Liver (tissue), 9 donors: ENCODE results near the gene DISC1. TPM values are rescaled to one million over a fixed set of nuclear protein-coding genes. Genes with fewer than 3 reads are reported as not detected.

Experiments used
- DNase-seq: peaks from one replicate; pipeline ENCODE4 v3.0.0-alpha.2; 2017; ENCODE audit warnings: low spot score
- H3K27ac ChIP-seq, 2 donors: one replicate each; pipeline ENCODE4 v1.7.0; 2013; ENCODE audit warnings: inconsistent platforms in 2 of 2, low read length in 2 of 2, control low read depth in 1 of 2, low read depth in 1 of 2, mild to moderate bottlenecking in 1 of 2
- H3K27me3 ChIP-seq, 4 donors: one replicate each; pipeline versions ENCODE4 v1.6.1 to v1.7.0; 2013; ENCODE audit warnings: low read length in 3 of 4, inconsistent platforms in 1 of 4, mild to moderate bottlenecking in 1 of 4, moderate library complexity in 1 of 4; ENCODE audit not compliant: control insufficient read depth in 4 of 4, insufficient read depth in 4 of 4
- H3K36me3 ChIP-seq, 4 donors: one replicate each; pipeline versions ENCODE4 v1.6.1 to v1.7.0; 2013; ENCODE audit warnings: low read length in 3 of 4, mild to moderate bottlenecking in 3 of 4, low read depth in 1 of 4, moderate library complexity in 1 of 4; ENCODE audit not compliant: control insufficient read depth in 4 of 4, insufficient read depth in 3 of 4
- H3K4me1 ChIP-seq, 4 donors: one replicate each; pipeline versions ENCODE4 v1.6.1 to v1.7.0; 2013; ENCODE audit warnings: low read length in 3 of 4, mild to moderate bottlenecking in 3 of 4, moderate library complexity in 1 of 4; ENCODE audit not compliant: control insufficient read depth in 4 of 4, insufficient read depth in 4 of 4
- H3K4me3 ChIP-seq, 3 donors: one replicate each; pipeline versions ENCODE4 v1.6.1 to v1.7.0; 2013; ENCODE audit warnings: low read length in 3 of 3, control low read depth in 1 of 3, low read depth in 1 of 3, mild to moderate bottlenecking in 1 of 3
- H3K9ac ChIP-seq, 2 donors: one replicate each; pipeline ENCODE4 v1.7.0; 2013; ENCODE audit warnings: low read length in 2 of 2, mild to moderate bottlenecking in 2 of 2, moderate library complexity in 2 of 2, control low read depth in 1 of 2, low read depth in 1 of 2
- H3K9me3 ChIP-seq, 4 donors: one replicate each; pipeline versions ENCODE4 v1.6.1 to v1.7.0; 2013; ENCODE audit warnings: low read length in 3 of 4; ENCODE audit not compliant: control insufficient read depth in 4 of 4
- ATF3 ChIP-seq: IDR thresholded peaks from 2 replicates; pipeline ENCODE4 v1.6.1; 2016; ENCODE audit warnings: antibody characterized with exemption
- CTCF ChIP-seq: fragments of 150-350 bp; IDR thresholded peaks from 2 replicates; pipeline ENCODE4 v1.5.1; 2017; ENCODE audit warnings: improper control_type of control experiment, low read depth, low read length; ENCODE audit not compliant: missing input control
- EGR1 ChIP-seq, 2 donors: IDR thresholded peaks; 2 replicates each; pipeline ENCODE4 v1.6.1; 2016 to 2018; ENCODE audit warnings: antibody characterized with exemption in 2 of 2, low read depth in 2 of 2
- FOXA2 ChIP-seq: IDR thresholded peaks from 2 replicates; pipeline ENCODE4 v1.6.1; 2016; ENCODE audit warnings: antibody characterized with exemption
- GABPA ChIP-seq, 2 donors: IDR thresholded peaks in 1 of 2; conservative IDR thresholded peaks in 1 of 2; 2 replicates each; pipeline ENCODE4 v1.6.1; 2016; ENCODE audit warnings: antibody characterized with exemption in 2 of 2, mild to moderate bottlenecking in 1 of 2, moderate library complexity in 1 of 2
- HNF4A ChIP-seq, 2 donors: conservative IDR thresholded peaks; 2 replicates each; pipeline ENCODE4 v1.6.1; 2016; ENCODE audit warnings: antibody characterized with exemption in 2 of 2, mild to moderate bottlenecking in 2 of 2
- JUND ChIP-seq, 2 donors: IDR thresholded peaks; 2 replicates each; pipeline ENCODE4 v1.6.1; 2016; ENCODE audit warnings: antibody characterized with exemption in 2 of 2
- MAX ChIP-seq: IDR thresholded peaks from 2 replicates; pipeline ENCODE4 v1.6.1; 2016; ENCODE audit warnings: antibody characterized with exemption
- NR2F2 ChIP-seq: IDR thresholded peaks from 2 replicates; pipeline ENCODE4 v1.6.1; 2016; ENCODE audit warnings: antibody characterized with exemption
- RAD21 ChIP-seq, 2 donors: IDR thresholded peaks; 2 replicates each; pipeline ENCODE4 v1.6.1; 2016; ENCODE audit warnings: antibody characterized with exemption in 2 of 2, mild to moderate bottlenecking in 2 of 2
- REST ChIP-seq: IDR thresholded peaks from 2 replicates; pipeline ENCODE4 v1.6.1; 2016; ENCODE audit warnings: antibody characterized with exemption, mild to moderate bottlenecking
- RXRA ChIP-seq, 2 donors: IDR thresholded peaks; 2 replicates each; pipeline ENCODE4 v1.6.1; 2017 to 2018; ENCODE audit warnings: antibody characterized with exemption in 2 of 2, mild to moderate bottlenecking in 1 of 2
- SP1 ChIP-seq: IDR thresholded peaks from 2 replicates; pipeline ENCODE4 v1.6.1; 2018; ENCODE audit warnings: antibody characterized with exemption, mild to moderate bottlenecking
- YY1 ChIP-seq: IDR thresholded peaks from 2 replicates; pipeline ENCODE4 v1.6.1; 2016; ENCODE audit warnings: antibody characterized with exemption, mild to moderate bottlenecking
- ZBTB33 ChIP-seq: IDR thresholded peaks from 2 replicates; pipeline ENCODE4 v1.6.1; 2016; ENCODE audit warnings: antibody characterized with exemption
- WGBS: extraction: QIAGEN DNeasy Blood & Tissue Kit; methylation state at CpG from one replicate; pipeline ENCODE4 v1.1.7; 2013; 5-methylcytosine and 5-hydroxymethylcytosine counted together
- polyA plus RNA-seq, 2 donors: library from polyadenylated mRNA; stranded (reverse) in 1 of 2; unstranded in 1 of 2; fragments of 200-250 nt in 1 of 2; fragments of >200 nt in 1 of 2; fragmentation: Nextera tagmentation in 1 of 2; extraction: Ambion mirVana in 1 of 2; gene quantifications; one replicate each; pipeline versions ENCODE4 v1.2.1 to v1.2.3, GENCODE V29; 2013 to 2015
- total RNA-seq, 2 donors: library from RNA; depleted of rRNA; stranded (reverse); fragments of >200 nt; gene quantifications; one replicate each; pipeline ENCODE4 v1.2.3, GENCODE V29; 2014
- donor health status: healthy.
- donor health status: healthy.
- donor health status: healthy.
- donor health status: healthy.
- donor health status: healthy.

The DISC1 gene
- total and polyA plus RNA-seq, 4 donors: 0.45 to 6.3 (median 2.3) TPM

GRCh38 chr1:231856426-231856825 lies 229.8 kb downstream of the DISC1 start (continued):
- no peak for TF ChIP-seq RXRA (IDR thresholded peaks at IDR 0.05)
- TF ChIP-seq RAD21 (IDR thresholded peaks at IDR 0.05): no peak

- Histone ChIP-seq H3K4me3 (no peak overlapping the region), H3K27ac (no peak overlapping the region), H3K4me1 (no peaks in the 10 kb centered on the region), H3K9ac (no peak overlapping the region), H3K9me3 (no peaks in the 10 kb centered on the region), H3K27me3 (no peaks in the 10 kb centered on the region), H3K36me3 (no peaks in the 10 kb centered on the region)
- no peak for DNase-seq
- TF ChIP-seq RXRA (IDR thresholded peaks at IDR 0.05) (no peak), ATF3 (no peak), REST (no peak), EGR1 (IDR thresholded peaks at IDR 0.05; ENCODE audit: low read depth in 2 of 2) (no peak), SP1 (no peak), GABPA (IDR thresholded peaks at IDR 0.05 in 1 of 2, conservative IDR thresholded peaks at IDR 0.05 in 1 of 2) (no peak), RAD21 (IDR thresholded peaks at IDR 0.05) (no peak), NR2F2 (no peak), ZBTB33 (no peak), JUND (IDR thresholded peaks at IDR 0.05) (no peak), MAX (no peak), HNF4A (conservative IDR thresholded peaks at IDR 0.05) (no peak), YY1 (no peak), CTCF (no peak), FOXA2 (no peak)
- WGBS: 96% methylated on average over 4 of the region's 4 CpGs
These were observed 230.3 kb downstream of the DISC1 start for GRCh38 chr1:231856894-231857293.
